HG02973 (cell line): ENCODE measurements around the gene TEX36.
"Not testable (repeated sequence)": the region's sequence is repeated elsewhere in the genome, so short reads cannot be mapped to it uniquely, and the experiment has no call there.

Experiments used
- ATAC-seq: cut with Tn5 transposase; IDR thresholded peaks from one replicate; pipeline ENCODE4 v1.9.1; 2021; ENCODE audit warnings: moderate library complexity; ENCODE audit not compliant: unreplicated experiment

TEX36 gene

GRCh38 chr10:125637496-125637895, 45.5 kb downstream of the TEX36 start:
- no peak for ATAC-seq

- no peak for ATAC-seq
Measured at GRCh38 chr10:125634606-125635005, 48.4 kb downstream of the TEX36 start.

DNA sequence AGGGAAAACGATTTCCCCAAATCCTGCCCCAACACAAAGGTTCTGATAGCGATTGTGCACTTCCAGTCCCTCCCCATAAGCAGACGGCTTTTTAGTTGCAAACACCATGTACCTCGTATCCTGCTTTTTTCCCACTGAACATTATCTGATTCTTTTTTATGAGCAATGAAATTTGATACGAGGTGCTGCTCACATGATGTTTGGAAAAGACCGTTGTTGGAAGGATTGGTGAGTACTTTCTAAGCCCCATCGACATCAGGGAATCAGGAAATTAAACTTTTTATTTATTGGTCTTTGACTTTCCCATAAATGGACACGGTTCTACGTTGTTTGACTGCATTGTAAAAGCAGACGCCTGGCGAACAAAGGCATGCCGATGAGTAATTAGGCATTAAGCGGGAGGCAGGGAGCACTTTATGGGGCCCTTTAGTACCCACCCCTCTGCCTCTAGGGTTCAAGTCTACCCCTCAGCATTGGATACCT, 49.4 kb downstream of the TEX36 start:
- ATAC-seq: no peak

DNA sequence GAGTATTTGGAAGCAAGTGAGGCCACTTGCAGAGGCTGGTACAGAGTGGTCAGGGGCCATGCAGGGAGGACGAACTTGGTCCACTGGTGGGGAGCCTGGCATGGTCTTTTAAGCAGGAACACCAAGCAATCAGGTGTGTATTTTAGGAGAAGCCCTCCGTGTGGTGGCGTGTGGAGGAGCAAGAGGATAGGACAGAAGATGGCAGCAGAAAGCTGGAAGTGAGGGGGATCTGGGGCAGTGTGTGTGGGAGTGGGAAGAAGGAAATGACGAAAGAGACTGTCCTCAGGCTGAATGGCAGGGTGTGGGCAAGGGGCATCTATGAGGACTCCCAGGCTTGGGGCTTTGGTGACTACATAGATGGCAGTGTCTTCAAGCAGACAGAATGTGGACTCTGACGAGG, 51.2 kb downstream of the TEX36 start:
- ATAC-seq: no peak

DNA sequence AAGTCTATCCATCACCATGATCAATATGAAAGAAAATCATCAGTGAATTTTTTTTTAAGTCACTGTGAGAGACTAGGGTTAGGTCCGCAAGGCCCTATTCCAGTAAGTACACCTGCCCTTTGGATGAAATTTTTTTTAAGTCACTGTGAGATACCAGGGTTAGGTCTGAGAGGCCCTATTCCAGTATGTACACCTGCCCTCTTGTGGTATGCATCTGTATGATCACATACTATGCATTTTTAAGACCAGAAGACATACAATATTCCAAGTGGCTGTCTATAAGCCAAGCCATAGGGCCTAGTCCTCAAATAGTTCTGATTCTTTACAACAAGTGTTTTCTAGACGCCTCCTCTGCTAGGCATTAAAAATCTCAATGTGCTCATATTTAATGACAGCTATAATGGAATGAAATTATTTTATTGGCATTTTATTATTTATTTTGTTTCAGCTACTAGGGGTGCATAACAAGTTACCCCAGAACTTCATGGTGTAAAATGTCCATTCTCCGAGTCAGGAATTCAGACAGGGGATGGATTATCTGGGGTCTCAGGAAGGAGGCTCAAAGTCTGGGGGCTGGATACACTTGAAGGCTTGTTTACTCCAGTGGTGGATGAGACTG, 53.1 kb downstream of the TEX36 start:
- no peak for ATAC-seq

GRCh38 chr10:125628104-125629049, 54.6 kb downstream of the TEX36 start:
- ATAC-seq: no peak

- no peak for ATAC-seq
Measured at GRCh38 chr10:125627646-125628045, 55.3 kb downstream of the TEX36 start.

- no peak for ATAC-seq
Measured at GRCh38 chr10:125626671-125627070, 56.3 kb downstream of the TEX36 start.

- ATAC-seq: no peak
Measured at GRCh38 chr10:125625586-125625985, 57.4 kb downstream of the TEX36 start.

GRCh38 chr10:125624800-125625199, 58.2 kb downstream of the TEX36 start:
- ATAC-seq: no peak

DNA sequence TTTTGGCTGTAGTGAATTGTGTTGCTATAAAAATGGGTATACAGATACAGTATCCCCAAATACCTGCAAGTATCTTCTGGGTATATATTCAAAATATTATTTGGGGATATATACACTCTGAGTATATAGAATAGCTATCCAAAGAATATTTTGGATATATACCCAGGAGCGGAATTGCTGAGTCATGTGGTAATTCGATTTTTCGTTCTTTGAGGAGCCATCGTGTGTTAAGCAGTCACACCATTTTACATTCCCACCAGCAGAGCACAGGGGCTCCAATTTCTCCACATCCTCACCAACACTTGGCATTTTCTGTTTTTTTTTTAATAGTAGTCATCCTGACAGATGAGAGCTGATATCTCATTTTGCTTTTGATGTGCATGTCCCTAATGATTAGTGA, 61.9 kb downstream of the TEX36 start:
- no peak for ATAC-seq

- ATAC-seq: no peak
Measured at GRCh38 chr10:125620401-125620800, 62.6 kb downstream of the TEX36 start.

- not testable (repeated sequence) for ATAC-seq
Measured at GRCh38 chr10:125613062-125613461, 69.9 kb downstream of the TEX36 start.

GRCh38 chr10:125611756-125612155, 71.2 kb downstream of the TEX36 start:
- ATAC-seq: no peak

GRCh38 chr10:125611216-125611615, 71.7 kb downstream of the TEX36 start:
- ATAC-seq: no peak

DNA sequence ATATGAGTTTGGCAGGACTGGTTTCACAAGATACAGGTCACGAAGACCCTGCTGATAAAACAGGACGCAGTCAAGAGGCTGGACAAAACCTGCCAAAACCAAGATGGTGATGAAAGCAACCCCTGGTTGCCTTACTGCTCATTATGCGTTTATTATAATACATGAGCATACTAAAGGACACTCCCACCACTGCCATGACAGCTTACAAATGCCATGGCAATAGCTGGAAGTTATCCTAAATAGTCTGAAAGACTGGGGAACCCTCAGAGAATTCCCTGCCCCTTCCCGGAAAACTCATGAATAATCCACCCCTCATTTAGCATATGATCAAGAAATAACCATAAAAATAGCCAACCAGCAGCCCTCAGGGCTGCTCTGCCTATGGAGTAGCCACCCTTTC, 73.1 kb downstream of the TEX36 start:
- no peak for ATAC-seq

DNA sequence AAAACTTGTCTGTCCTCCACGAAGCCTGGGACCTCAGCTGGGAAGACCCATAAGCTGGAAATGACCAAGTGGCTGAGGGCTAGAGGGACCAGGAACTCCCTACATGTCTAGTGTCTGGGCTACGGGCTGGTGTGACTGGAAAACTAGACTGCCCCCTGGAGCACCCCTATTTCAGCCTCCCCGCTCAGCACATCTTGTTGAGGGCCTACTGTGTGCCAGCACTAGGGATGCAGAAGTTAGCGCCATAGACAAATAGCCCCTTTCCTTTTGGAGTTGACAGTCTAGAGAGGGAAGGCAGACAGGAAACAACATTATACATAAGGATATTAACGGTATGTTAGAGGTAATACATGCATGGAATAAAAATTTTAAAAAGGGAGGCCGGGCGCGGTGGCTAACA, 74.5 kb downstream of the TEX36 start:
- no peak for ATAC-seq

DNA sequence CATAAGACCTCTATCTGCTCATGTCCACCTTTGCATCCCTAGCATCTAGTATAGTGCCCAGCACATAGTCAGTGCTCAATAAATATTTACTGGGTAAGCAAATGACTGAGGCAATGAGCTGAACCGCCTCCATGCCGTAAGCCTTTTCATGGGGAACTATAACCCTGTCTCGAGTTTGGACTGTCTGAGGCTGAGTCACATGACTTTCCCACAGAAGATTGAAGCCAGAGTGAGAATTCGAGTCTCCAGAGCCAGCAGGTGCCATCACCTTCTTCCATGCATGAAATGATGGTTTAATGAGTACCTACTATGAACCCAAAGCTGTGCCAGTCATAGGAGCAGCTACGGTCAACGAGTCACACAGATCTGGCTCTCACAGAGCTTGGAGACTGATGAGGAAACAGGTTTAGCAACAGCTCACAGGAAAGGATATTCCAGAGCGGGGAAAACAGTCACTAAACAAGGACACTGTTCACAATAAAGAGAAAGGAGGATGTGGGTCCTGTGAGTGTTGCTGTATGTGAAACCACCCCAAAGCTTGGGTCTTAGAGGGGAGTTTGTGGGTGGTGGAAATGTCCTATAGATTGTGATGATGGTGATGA, 75.2 kb downstream of the TEX36 start:
- no peak for ATAC-seq

GRCh38 chr10:125606414-125607010, 76.5 kb downstream of the TEX36 start:
- ATAC-seq: no peak
